Endothelial cell of umbilical vein (primary cell): ENCODE data around the gene ODAPH. TPM values are rescaled to one million over a fixed set of nuclear protein-coding genes. Genes with fewer than 3 reads are reported as not detected.

Experiments used
- BruUV-seq: library from RNA; stranded (reverse); fragments of 400-500 nt; replicated peaks from 2 replicates; lab custom pipeline; 2021; lab: Mats Ljungman, UMichigan
- CTCF ChIA-PET: fragments of 300-600, 350-600 bp; sonication (Branson Sonifier 250); formaldehyde crosslinking; loops from one replicate; lab custom pipeline; 2021; ENCODE audit warnings: antibody characterized with exemption, inconsistent platforms; lab: Charles Lee
- POLR2A ChIA-PET: fragments of 300-600, 350-600 bp; sonication (Branson Sonifier 250); formaldehyde crosslinking; loops from one replicate; lab custom pipeline; 2021; ENCODE audit warnings: antibody characterized with exemption, inconsistent platforms; lab: Charles Lee
- DNase-seq: peaks from one replicate; pipeline ENCODE4 v3.0.0-alpha.2; 2011; ENCODE audit warnings: low read depth, low spot score
- FAIRE-seq: peaks from 2 replicates; lab custom pipeline; 2011; peaks lifted over from hg19 to GRCh38; lab: Jason Lieb, UNC
- H2AFZ ChIP-seq: 2 replicates; pipeline ENCODE4 v1.6.0; 2012; ENCODE audit warnings: low read depth, low read length, control low read depth, inconsistent platforms
- H3K27ac ChIP-seq: 2 replicates; pipeline ENCODE4 v1.5.1; 2011; ENCODE audit warnings: low read depth, mild to moderate bottlenecking, control low read depth, low read length, moderate library complexity; ENCODE audit not compliant: insufficient read depth
- H3K27me3 ChIP-seq, 2 experiments: 2 replicates each; pipeline versions ENCODE4 v1.6.0 to v1.6.1; 2011; ENCODE audit warnings: low read length in 2 of 2, mixed read lengths in 1 of 2; ENCODE audit not compliant: control insufficient read depth in 2 of 2, insufficient read depth in 2 of 2
- H3K36me3 ChIP-seq, 2 experiments: 2 replicates in 1 of 2; 3 replicates in 1 of 2; pipeline ENCODE4 v1.5.1; 2011; ENCODE audit warnings: low read length in 2 of 2, mild to moderate bottlenecking in 1 of 2, moderate library complexity in 1 of 2; ENCODE audit not compliant: control insufficient read depth in 2 of 2, insufficient read depth in 2 of 2; ENCODE audit errors: extremely low read depth in 1 of 2
- H3K4me1 ChIP-seq: 3 replicates; pipeline ENCODE4 v1.5.1; 2011; ENCODE audit warnings: mild to moderate bottlenecking, low read length; ENCODE audit not compliant: control insufficient read depth, insufficient read depth; ENCODE audit errors: extremely low read depth
- H3K4me2 ChIP-seq: 2 replicates; pipeline ENCODE4 v1.6.1; 2011; ENCODE audit warnings: low read length, control low read depth, mixed read lengths; ENCODE audit not compliant: insufficient read depth
- H3K4me3 ChIP-seq, 3 experiments: fragments of 200-600 bp in 1 of 3; sonication (generic), shearing (Covaris generic) in 1 of 3; replicated peaks in 1 of 3; 2 replicates each; pipeline ENCODE4 v1.5.1; 2011 to 2016; ENCODE audit warnings: control low read depth in 3 of 3, low read length in 3 of 3, mild to moderate bottlenecking in 2 of 3, inconsistent platforms in 1 of 3, low read depth in 1 of 3, moderate library complexity in 1 of 3; ENCODE audit not compliant: insufficient read depth in 1 of 3
- H3K79me2 ChIP-seq: 2 replicates; pipeline ENCODE4 v1.6.0; 2012; ENCODE audit warnings: low read length, inconsistent platforms; ENCODE audit not compliant: control insufficient read depth, insufficient read depth
- H3K9ac ChIP-seq: replicated peaks from 2 replicates; pipeline ENCODE3; 2011; ENCODE audit warnings: low read length, control low read depth; ENCODE audit not compliant: insufficient read depth; ENCODE audit errors: extremely low read depth
- H3K9me1 ChIP-seq: replicated peaks from 3 replicates; pipeline ENCODE4 v1.6.0; 2011; ENCODE audit warnings: mild to moderate bottlenecking, low read length; ENCODE audit not compliant: control insufficient read depth, insufficient read depth; ENCODE audit errors: extremely low read depth
- H3K9me3 ChIP-seq: replicated peaks from 2 replicates; pipeline ENCODE4 v1.5.1; 2012; ENCODE audit warnings: low read length, inconsistent platforms; ENCODE audit not compliant: control insufficient read depth, insufficient read depth
- H4K20me1 ChIP-seq: replicated peaks from 2 replicates; pipeline ENCODE3; 2011; ENCODE audit warnings: mild to moderate bottlenecking, low read length; ENCODE audit not compliant: control insufficient read depth, insufficient read depth; ENCODE audit errors: extremely low read depth
- EZH2 ChIP-seq: IDR thresholded peaks from 2 replicates; pipeline ENCODE4 v1.6.1; 2012; ENCODE audit warnings: borderline replicate concordance, low read depth, mild to moderate bottlenecking, moderate library complexity, low read length, inconsistent platforms; ENCODE audit not compliant: severe bottlenecking
- FOS ChIP-seq: IDR thresholded peaks from 2 replicates; pipeline ENCODE4 v1.6.1; 2011; ENCODE audit warnings: mild to moderate bottlenecking, low read length, moderate library complexity, borderline replicate concordance; ENCODE audit not compliant: insufficient read depth
- GATA2 ChIP-seq: IDR thresholded peaks from 2 replicates; pipeline ENCODE4 v1.7.0; 2011; ENCODE audit warnings: low read depth, mild to moderate bottlenecking, moderate library complexity, mixed read lengths, low read length; ENCODE audit not compliant: insufficient read length, insufficient read depth
- JUN ChIP-seq: IDR thresholded peaks from 2 replicates; pipeline ENCODE4 v1.6.1; 2011; ENCODE audit warnings: borderline replicate concordance, low read depth; ENCODE audit not compliant: insufficient read length, insufficient read depth
- MAX ChIP-seq: IDR thresholded peaks from 2 replicates; pipeline ENCODE4 v1.6.1; 2011; ENCODE audit not compliant: insufficient read depth, insufficient read length
- MYC ChIP-seq: IDR thresholded peaks from one replicate; pipeline ENCODE4 v1.6.1; 2011; ENCODE audit warnings: mild to moderate bottlenecking, low read depth, low read length
- POLR2A ChIP-seq: IDR thresholded peaks from 2 replicates; pipeline ENCODE4 v1.6.1; 2012; ENCODE audit warnings: low read depth, mild to moderate bottlenecking, control low read depth, low read length
- POLR2AphosphoS5 ChIP-seq: IDR thresholded peaks from 2 replicates; pipeline ENCODE4 v1.6.1; 2012; ENCODE audit warnings: low read depth, mild to moderate bottlenecking, control low read depth, low read length, moderate library complexity; ENCODE audit not compliant: insufficient read depth
- dilution Hi-C: fragments of 300-500 bp; cut with MboI; formaldehyde crosslinking; loops from one replicate; pipeline ENCODE4 v1.15.0; 2019; ENCODE audit warnings: low sequenced_read_pairs; ENCODE audit not compliant: extremely low pct_ligation_motif_present
- intact Hi-C: fragments of 100-400 bp; cut with micrococcal nuclease; formaldehyde crosslinking; loops from one replicate; pipeline ENCODE4 v1.10.0; 2022
- polyA plus RNA-seq, 4 experiments: library from polyadenylated mRNA; depleted of rRNA in 3 of 4; stranded (reverse) in 3 of 4; unstranded in 1 of 4; fragments of >200 nt; gene quantifications; 2 replicates each; pipeline versions ENCODE4 v1.2.1 to v1.2.3, GENCODE V29; 2011 to 2012; ENCODE audit warnings: missing spikeins in 1 of 4
- total RNA-seq: library from RNA; stranded (reverse); gene quantifications from 2 replicates; pipeline ENCODE4 v1.2.3, GENCODE V29; 2021
- TF ChIP-seq, protein P1 (sequence below), 2 donors: IDR thresholded peaks; 1 replicate in 1 of 2; 2 replicates in 1 of 2; pipeline ENCODE4 v1.5.1; 2011; ENCODE audit warnings: low read length in 2 of 2, mild to moderate bottlenecking in 2 of 2, moderate library complexity in 2 of 2, control low read depth in 1 of 2, inconsistent platforms in 1 of 2, low read depth in 1 of 2; ENCODE audit not compliant: insufficient read depth in 1 of 2; ENCODE audit errors: extremely low read depth in 1 of 2

ODAPH gene
- total and polyA plus RNA-seq, 2 donors (not counting 3 experiments of a cell fraction or from before 2014, with no cell fraction given), result not detected

DNA sequence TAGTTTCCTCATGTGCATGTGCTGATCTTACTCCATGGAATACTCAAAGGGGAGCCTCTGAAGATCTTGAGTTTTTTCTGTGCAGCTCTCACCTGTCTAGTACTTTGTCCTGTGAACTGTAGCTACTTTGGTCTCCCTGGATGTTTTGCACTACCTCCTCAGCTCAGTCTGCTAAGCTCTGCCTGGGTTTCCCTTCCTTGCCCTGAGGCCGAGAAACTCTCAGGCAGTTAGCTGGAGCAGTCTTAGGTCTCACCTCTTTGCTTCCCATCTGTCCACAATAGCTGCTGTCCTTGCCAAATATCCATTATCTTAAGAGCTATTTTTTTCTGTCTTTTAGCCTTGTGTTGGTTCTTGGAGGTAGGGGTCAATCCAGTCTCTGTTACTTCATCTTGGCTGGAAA lies 30.0 kb upstream of the ODAPH start:
- no peaks in the 10 kb centered on the region for H3K79me2 ChIP-seq
- TF ChIP-seq MAX (no peak), GATA2 (no peak), POLR2AphosphoS5 (no peak), EZH2 (no peak), JUN (no peak), MYC (no peak), FOS (no peak), POLR2A (no peak)
- TF ChIP-seq, protein P1, sequence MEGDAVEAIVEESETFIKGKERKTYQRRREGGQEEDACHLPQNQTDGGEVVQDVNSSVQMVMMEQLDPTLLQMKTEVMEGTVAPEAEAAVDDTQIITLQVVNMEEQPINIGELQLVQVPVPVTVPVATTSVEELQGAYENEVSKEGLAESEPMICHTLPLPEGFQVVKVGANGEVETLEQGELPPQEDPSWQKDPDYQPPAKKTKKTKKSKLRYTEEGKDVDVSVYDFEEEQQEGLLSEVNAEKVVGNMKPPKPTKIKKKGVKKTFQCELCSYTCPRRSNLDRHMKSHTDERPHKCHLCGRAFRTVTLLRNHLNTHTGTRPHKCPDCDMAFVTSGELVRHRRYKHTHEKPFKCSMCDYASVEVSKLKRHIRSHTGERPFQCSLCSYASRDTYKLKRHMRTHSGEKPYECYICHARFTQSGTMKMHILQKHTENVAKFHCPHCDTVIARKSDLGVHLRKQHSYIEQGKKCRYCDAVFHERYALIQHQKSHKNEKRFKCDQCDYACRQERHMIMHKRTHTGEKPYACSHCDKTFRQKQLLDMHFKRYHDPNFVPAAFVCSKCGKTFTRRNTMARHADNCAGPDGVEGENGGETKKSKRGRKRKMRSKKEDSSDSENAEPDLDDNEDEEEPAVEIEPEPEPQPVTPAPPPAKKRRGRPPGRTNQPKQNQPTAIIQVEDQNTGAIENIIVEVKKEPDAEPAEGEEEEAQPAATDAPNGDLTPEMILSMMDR (IDR thresholded peaks at IDR 0.05; ENCODE audit: extremely low read depth in 1 of 2, insufficient read depth in 1 of 2, low read depth in 1 of 2, low read length in 2 of 2), result no peak
- H3K36me3 ChIP-seq, result peaks cover 0 to 4% of the 10 kb centered on the region in 2 experiments
- dilution Hi-C loops, result no loop called here
- ChIA-PET POLR2A (no interaction called here), CTCF (no interaction called here)
- DNase-seq (no peak), FAIRE-seq (no peak)
- H3K9me3 ChIP-seq, result no peaks in the 10 kb centered on the region
- no peak overlapping the region for H3K27ac ChIP-seq
- H3K4me1 ChIP-seq, result no peaks in the 10 kb centered on the region
- no TSS peak for BruUV-seq
- no peak overlapping the region for H3K4me3 ChIP-seq
- H3K4me2 ChIP-seq, result no peak overlapping the region
- intact Hi-C loops, result no loop called here
- H3K9ac ChIP-seq, result no peak overlapping the region
- H4K20me1 ChIP-seq, result no peaks in the 10 kb centered on the region
- H3K9me1 ChIP-seq, result no peaks in the 10 kb centered on the region
- no peak overlapping the region for H2AFZ ChIP-seq
- H3K27me3 ChIP-seq, result no peaks in the 10 kb centered on the region
